Tibial nerve (tissue), 3 donors: ENCODE results near the gene PDE4A.

ENCODE experiments used
- POLR2A ChIP-seq, 2 donors: fragments of 450-650 bp; IDR thresholded peaks; one replicate each; pipeline ENCODE4 v1.6.1; 2017; ENCODE audit warnings: antibody characterized with exemption in 2 of 2, mild to moderate bottlenecking in 2 of 2, moderate library complexity in 2 of 2
- TF ChIP-seq, protein P1 (sequence below), 5 experiments: fragments of 200-600 bp in 3 of 5; fragments of 450-650 bp in 2 of 5; sonication (generic) in 3 of 5; IDR thresholded peaks; one replicate each; pipeline ENCODE4 v1.5.1; 2016 to 2019; ENCODE audit warnings: antibody characterized with exemption in 5 of 5, mild to moderate bottlenecking in 3 of 5, moderate library complexity in 2 of 5

DNA sequence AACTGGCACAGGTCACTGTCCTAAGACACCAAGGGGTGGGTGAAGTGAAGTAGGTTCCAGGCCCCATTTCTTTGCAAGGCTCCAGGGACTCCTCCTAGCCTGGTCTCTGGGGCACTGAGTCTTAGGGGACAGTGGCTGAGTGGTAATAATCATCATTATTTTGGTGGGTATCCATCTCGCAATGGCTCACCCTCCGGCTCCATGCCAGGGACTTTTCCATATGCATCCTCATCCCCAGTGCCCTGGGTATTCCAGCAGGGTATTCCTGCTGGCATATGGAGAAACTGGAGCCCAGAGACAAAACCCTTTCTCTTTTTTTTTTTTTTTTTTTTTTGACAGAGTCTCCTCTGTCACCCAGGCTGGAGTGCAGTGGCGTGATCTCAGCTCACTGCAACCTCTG lies 2.5 kb downstream of the PDE4A start:
- TF ChIP-seq, protein P1, sequence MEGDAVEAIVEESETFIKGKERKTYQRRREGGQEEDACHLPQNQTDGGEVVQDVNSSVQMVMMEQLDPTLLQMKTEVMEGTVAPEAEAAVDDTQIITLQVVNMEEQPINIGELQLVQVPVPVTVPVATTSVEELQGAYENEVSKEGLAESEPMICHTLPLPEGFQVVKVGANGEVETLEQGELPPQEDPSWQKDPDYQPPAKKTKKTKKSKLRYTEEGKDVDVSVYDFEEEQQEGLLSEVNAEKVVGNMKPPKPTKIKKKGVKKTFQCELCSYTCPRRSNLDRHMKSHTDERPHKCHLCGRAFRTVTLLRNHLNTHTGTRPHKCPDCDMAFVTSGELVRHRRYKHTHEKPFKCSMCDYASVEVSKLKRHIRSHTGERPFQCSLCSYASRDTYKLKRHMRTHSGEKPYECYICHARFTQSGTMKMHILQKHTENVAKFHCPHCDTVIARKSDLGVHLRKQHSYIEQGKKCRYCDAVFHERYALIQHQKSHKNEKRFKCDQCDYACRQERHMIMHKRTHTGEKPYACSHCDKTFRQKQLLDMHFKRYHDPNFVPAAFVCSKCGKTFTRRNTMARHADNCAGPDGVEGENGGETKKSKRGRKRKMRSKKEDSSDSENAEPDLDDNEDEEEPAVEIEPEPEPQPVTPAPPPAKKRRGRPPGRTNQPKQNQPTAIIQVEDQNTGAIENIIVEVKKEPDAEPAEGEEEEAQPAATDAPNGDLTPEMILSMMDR (IDR thresholded peaks at IDR 0.05) = no peak
- TF ChIP-seq POLR2A (IDR thresholded peaks at IDR 0.05) = no peak
